WTC11 (cell line): Measurements from ENCODE around the gene FBLN2. TPM values are rescaled to one million over a fixed set of nuclear protein-coding genes. Genes with fewer than 3 reads are reported as not detected.

ENCODE experiments used
- ATAC-seq: fragments of 200-7000 bp; cut with Tn5 transposase; 2 replicates; pipeline ENCODE4 v1.10.0; 2021; ENCODE audit warnings: mild to moderate bottlenecking, moderate library complexity
- CTCF ChIA-PET: fragments of 300-600 bp; sonication (Branson Sonifier 250); formaldehyde crosslinking; loops from one replicate; lab custom pipeline; 2021; ENCODE audit warnings: antibody characterized with exemption; lab: Charles Lee
- POLR2A ChIA-PET: fragments of 350-600 bp; sonication (Branson Sonifier 250); formaldehyde crosslinking; loops from one replicate; lab custom pipeline; 2021; ENCODE audit warnings: antibody characterized with exemption; lab: Charles Lee
- DNase-seq: peaks from one replicate; pipeline ENCODE4 v3.0.0; 2021; ENCODE audit warnings: low spot score
- H3K27ac Mint-ChIP-seq: 2 replicates; pipeline ENCODE4 v1.8.0; 2021; ENCODE audit warnings: mixed read lengths
- H3K27me3 Mint-ChIP-seq: 2 replicates; pipeline ENCODE4 v1.8.0; 2021; ENCODE audit warnings: low read depth, mild to moderate bottlenecking, moderate library complexity, mixed read lengths
- H3K36me3 Mint-ChIP-seq: 2 replicates; pipeline ENCODE4 v1.8.0; 2021; ENCODE audit warnings: mixed read lengths
- H3K4me1 Mint-ChIP-seq: 2 replicates; pipeline ENCODE4 v1.8.0; 2022; ENCODE audit warnings: mixed read lengths
- H3K4me3 Mint-ChIP-seq: 2 replicates; pipeline ENCODE4 v1.8.0; 2021; ENCODE audit warnings: mild to moderate bottlenecking, moderate library complexity, mixed read lengths
- H3K9me3 Mint-ChIP-seq: 2 replicates; pipeline ENCODE4 v1.8.0; 2021; ENCODE audit warnings: mixed read lengths
- ATF1 ChIP-seq: sonication (generic); formaldehyde crosslinking; IDR thresholded peaks from 2 replicates; pipeline ENCODE4 v1.8.1; 2023; ENCODE audit warnings: mild to moderate bottlenecking, moderate library complexity, missing genetic modification reagents
- CBFB ChIP-seq: sonication (generic); formaldehyde crosslinking; IDR thresholded peaks from 2 replicates; pipeline ENCODE4 v1.8.1; 2022; ENCODE audit warnings: mild to moderate bottlenecking, low read depth, missing genetic modification reagents
- EMX1 ChIP-seq: fragments of 250-450 bp; sonication (Bioruptor Pico); IDR thresholded peaks from 2 replicates; pipeline ENCODE4 v1.8.0; 2021; ENCODE audit warnings: mild to moderate bottlenecking
- FOXJ3 ChIP-seq: sonication (generic); formaldehyde crosslinking; IDR thresholded peaks from 2 replicates; pipeline ENCODE4 v1.9.0; 2021; ENCODE audit warnings: missing genetic modification reagents, mild to moderate bottlenecking, borderline replicate concordance
- GRHL2 ChIP-seq: fragments of 250-450 bp; sonication (Bioruptor Pico); IDR thresholded peaks from 2 replicates; pipeline ENCODE4 v1.8.0; 2022; ENCODE audit warnings: mild to moderate bottlenecking, moderate library complexity; ENCODE audit not compliant: insufficient replicate concordance, severe bottlenecking
- KAT7 ChIP-seq: sonication (generic); formaldehyde crosslinking; IDR thresholded peaks from 2 replicates; pipeline ENCODE4 v1.8.1; 2023; ENCODE audit warnings: missing genetic modification reagents, mild to moderate bottlenecking, borderline replicate concordance
- NFYB ChIP-seq: sonication (generic); formaldehyde crosslinking; conservative IDR thresholded peaks from 2 replicates; pipeline ENCODE4 v1.8.0; 2022; ENCODE audit warnings: low read depth, missing genetic modification reagents
- SMAD3 ChIP-seq: sonication (generic); formaldehyde crosslinking; IDR thresholded peaks from 2 replicates; pipeline ENCODE4 v1.8.0; 2022; ENCODE audit warnings: missing genetic modification reagents, mild to moderate bottlenecking, borderline replicate concordance
- TEAD1 ChIP-seq: sonication (generic); formaldehyde crosslinking; IDR thresholded peaks from 2 replicates; pipeline ENCODE4 v1.8.0; 2022; ENCODE audit warnings: mild to moderate bottlenecking, missing genetic modification reagents
- TP53 ChIP-seq: sonication (generic); formaldehyde crosslinking; IDR thresholded peaks from 2 replicates; pipeline ENCODE4 v1.8.1; 2023; ENCODE audit warnings: mild to moderate bottlenecking, missing genetic modification reagents
- ZBTB21 ChIP-seq: sonication (generic); formaldehyde crosslinking; IDR thresholded peaks from 2 replicates; pipeline ENCODE4 v1.8.1; 2023; ENCODE audit warnings: mild to moderate bottlenecking, missing genetic modification reagents, borderline replicate concordance
- ZNF317 ChIP-seq: sonication (generic); formaldehyde crosslinking; IDR thresholded peaks from 2 replicates; pipeline ENCODE4 v1.8.1; 2023; ENCODE audit warnings: low read depth, mild to moderate bottlenecking, moderate library complexity, missing genetic modification reagents, borderline replicate concordance
- ZNF416 ChIP-seq: fragments of 250-450 bp; sonication (Bioruptor Pico); IDR thresholded peaks from 2 replicates; pipeline ENCODE4 v1.9.0; 2021; ENCODE audit warnings: mild to moderate bottlenecking, inconsistent platforms
- total RNA-seq: library from RNA; stranded (reverse); gene quantifications from 3 replicates; pipeline ENCODE4 v1.2.3, GENCODE V29; 2021
- TF ChIP-seq, protein P1 (sequence below): fragments of 250-450 bp; sonication (Bioruptor Pico); IDR thresholded peaks from 2 replicates; pipeline ENCODE4 v1.9.0; 2021; ENCODE audit warnings: moderate library complexity, mild to moderate bottlenecking, inconsistent platforms, borderline replicate concordance
- TF ChIP-seq, protein P2 (sequence below): fragments of 250-450 bp; sonication (Bioruptor Pico); IDR thresholded peaks from 2 replicates; pipeline ENCODE4 v1.9.0; 2021; ENCODE audit warnings: mild to moderate bottlenecking, borderline replicate concordance
- TF ChIP-seq, protein P3 (sequence below): sonication (generic); formaldehyde crosslinking; IDR thresholded peaks from 2 replicates; pipeline ENCODE4 v1.8.1; 2022; ENCODE audit warnings: low read depth, mild to moderate bottlenecking, moderate library complexity, missing genetic modification reagents, borderline replicate concordance

Gene FBLN2
- total RNA-seq, 1 experiment from 2014 or later, result 20.7 TPM

DNA sequence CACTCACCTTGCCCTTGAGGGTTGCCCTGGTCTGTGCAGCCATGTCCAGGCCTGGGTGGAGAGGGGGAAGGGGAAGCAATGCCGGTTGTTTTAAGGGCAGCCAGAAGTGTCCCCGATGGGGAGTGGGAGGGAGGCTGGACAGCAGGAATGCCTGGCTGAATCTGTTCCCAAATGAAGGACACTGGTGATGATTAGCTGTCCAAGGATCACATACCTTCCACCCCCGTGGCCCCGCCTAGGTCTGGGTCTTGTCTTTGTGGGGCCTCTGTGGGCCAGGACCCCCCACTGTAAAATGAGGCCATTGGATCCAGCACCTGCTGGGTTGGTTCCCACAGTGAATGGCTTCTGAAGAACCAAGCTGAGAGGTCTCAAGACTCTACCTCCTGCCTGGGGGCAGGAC is 71.4 kb downstream of the FBLN2 start:
- H3K4me1 Mint-ChIP-seq, result no peaks in the 10 kb centered on the region; the same call in 1 of the 2 replicates
- CTCF ChIA-PET, result no interaction called here
- ATAC-seq (no peak), DNase-seq (no peak)
- H3K4me3 Mint-ChIP-seq, result no peak overlapping the region
- no peaks in the 10 kb centered on the region for H3K27me3 Mint-ChIP-seq
- TF ChIP-seq TP53 (CRISPR knock-in tag) (no peak), ZNF317 (CRISPR knock-in tag) (no peak), ZBTB21 (no peak), EMX1 (no peak), TEAD1 (no peak)
- TF ChIP-seq, protein P1, sequence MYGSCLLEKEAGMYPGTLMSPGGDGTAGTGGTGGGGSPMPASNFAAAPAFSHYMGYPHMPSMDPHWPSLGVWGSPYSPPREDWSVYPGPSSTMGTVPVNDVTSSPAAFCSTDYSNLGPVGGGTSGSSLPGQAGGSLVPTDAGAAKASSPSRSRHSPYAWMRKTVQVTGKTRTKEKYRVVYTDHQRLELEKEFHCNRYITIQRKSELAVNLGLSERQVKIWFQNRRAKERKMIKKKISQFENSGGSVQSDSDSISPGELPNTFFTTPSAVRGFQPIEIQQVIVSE (CRISPR knock-in tag), result no peak
- H3K27ac Mint-ChIP-seq, result no peak overlapping the region
- POLR2A ChIA-PET, result no interaction called here
- no peaks in the 10 kb centered on the region for H3K36me3 Mint-ChIP-seq
- peaks cover 6% of the 10 kb centered on the region for H3K9me3 Mint-ChIP-seq

DNA sequence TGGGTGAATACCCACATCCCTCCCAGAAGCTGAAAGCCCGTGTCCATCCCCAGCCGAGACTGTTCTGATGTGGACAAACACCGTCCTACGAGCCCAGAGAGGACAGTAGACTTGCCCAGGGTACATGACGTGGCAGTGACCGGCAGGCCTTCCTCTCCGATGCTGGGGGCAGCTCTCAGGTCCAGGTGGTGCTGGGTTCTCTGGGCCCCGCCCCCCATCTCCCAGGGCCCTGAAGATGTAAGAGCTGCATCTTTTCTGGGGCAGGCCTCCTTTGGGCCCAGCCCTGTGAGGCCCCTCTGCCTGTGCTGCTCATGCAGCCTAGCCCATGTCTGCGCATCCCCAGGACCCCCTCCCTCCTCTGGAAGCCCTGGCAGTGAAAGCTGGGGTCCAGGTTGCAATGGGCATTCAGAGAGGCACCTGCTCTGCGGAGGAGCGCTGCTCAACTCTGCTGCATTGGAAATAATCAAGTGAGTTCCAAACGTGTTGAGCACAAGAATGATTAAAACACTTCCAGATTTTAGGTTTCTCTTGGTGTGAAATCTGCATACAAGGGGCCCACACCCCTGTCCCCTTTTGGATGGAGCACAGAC is 71.9 kb downstream of the FBLN2 start:
- H3K27me3 Mint-ChIP-seq, result no peaks in the 10 kb centered on the region
- CTCF ChIA-PET, result interaction anchor here (1.2 to 1.5 kb wide), 3 partner anchors 19 to 127 kb away, joined by 3 to 5 read pairs (median 3); no protein-coding TSS in a partner anchor
- no peak for TF ChIP-seq CBFB (CRISPR knock-in tag)
- TF ChIP-seq, protein P2, sequence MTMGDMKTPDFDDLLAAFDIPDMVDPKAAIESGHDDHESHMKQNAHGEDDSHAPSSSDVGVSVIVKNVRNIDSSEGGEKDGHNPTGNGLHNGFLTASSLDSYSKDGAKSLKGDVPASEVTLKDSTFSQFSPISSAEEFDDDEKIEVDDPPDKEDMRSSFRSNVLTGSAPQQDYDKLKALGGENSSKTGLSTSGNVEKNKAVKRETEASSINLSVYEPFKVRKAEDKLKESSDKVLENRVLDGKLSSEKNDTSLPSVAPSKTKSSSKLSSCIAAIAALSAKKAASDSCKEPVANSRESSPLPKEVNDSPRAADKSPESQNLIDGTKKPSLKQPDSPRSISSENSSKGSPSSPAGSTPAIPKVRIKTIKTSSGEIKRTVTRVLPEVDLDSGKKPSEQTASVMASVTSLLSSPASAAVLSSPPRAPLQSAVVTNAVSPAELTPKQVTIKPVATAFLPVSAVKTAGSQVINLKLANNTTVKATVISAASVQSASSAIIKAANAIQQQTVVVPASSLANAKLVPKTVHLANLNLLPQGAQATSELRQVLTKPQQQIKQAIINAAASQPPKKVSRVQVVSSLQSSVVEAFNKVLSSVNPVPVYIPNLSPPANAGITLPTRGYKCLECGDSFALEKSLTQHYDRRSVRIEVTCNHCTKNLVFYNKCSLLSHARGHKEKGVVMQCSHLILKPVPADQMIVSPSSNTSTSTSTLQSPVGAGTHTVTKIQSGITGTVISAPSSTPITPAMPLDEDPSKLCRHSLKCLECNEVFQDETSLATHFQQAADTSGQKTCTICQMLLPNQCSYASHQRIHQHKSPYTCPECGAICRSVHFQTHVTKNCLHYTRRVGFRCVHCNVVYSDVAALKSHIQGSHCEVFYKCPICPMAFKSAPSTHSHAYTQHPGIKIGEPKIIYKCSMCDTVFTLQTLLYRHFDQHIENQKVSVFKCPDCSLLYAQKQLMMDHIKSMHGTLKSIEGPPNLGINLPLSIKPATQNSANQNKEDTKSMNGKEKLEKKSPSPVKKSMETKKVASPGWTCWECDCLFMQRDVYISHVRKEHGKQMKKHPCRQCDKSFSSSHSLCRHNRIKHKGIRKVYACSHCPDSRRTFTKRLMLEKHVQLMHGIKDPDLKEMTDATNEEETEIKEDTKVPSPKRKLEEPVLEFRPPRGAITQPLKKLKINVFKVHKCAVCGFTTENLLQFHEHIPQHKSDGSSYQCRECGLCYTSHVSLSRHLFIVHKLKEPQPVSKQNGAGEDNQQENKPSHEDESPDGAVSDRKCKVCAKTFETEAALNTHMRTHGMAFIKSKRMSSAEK (CRISPR knock-in tag), result no peak
- TF ChIP-seq ZNF416 (CRISPR knock-in tag), result no peak
- no peak for TF ChIP-seq GRHL2
- TF ChIP-seq, protein P3, sequence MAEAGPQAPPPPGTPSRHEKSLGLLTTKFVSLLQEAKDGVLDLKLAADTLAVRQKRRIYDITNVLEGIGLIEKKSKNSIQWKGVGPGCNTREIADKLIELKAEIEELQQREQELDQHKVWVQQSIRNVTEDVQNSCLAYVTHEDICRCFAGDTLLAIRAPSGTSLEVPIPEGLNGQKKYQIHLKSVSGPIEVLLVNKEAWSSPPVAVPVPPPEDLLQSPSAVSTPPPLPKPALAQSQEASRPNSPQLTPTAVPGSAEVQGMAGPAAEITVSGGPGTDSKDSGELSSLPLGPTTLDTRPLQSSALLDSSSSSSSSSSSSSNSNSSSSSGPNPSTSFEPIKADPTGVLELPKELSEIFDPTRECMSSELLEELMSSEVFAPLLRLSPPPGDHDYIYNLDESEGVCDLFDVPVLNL (CRISPR knock-in tag), result no peak
- TF ChIP-seq NFYB (CRISPR knock-in tag), result no peak
- no peak for TF ChIP-seq KAT7 (CRISPR knock-in tag)
- no peak for TF ChIP-seq SMAD3 (CRISPR knock-in tag)
- TF ChIP-seq ATF1 (CRISPR knock-in tag), result no peak
- no peak for TF ChIP-seq FOXJ3 (CRISPR knock-in tag)
- POLR2A ChIA-PET, result no interaction called here
- H3K4me3 Mint-ChIP-seq, result no peak overlapping the region
- H3K9me3 Mint-ChIP-seq, result peaks cover 6% of the 10 kb centered on the region
- no peaks in the 10 kb centered on the region; the same call in 1 of the 2 replicates for H3K4me1 Mint-ChIP-seq
- no peak for ATAC-seq
- no peak overlapping the region for H3K27ac Mint-ChIP-seq
- H3K36me3 Mint-ChIP-seq, result no peaks in the 10 kb centered on the region
- DNase-seq, result no peak
